Measurements from ENCODE around the gene CYP1A2. TPM values are rescaled to one million over a fixed set of nuclear protein-coding genes. Genes with fewer than 3 reads are reported as not detected.
A peak's percentile ranks its signal among the peaks of the same experiment; 100 is the strongest.
"Not testable (repeated sequence)": the region's sequence is repeated elsewhere in the genome, so short reads cannot be mapped to it uniquely, and the experiment has no call there.

Gene CYP1A2
- total RNA-seq, 2 donors from 2014 or later: not detected

DNA sequence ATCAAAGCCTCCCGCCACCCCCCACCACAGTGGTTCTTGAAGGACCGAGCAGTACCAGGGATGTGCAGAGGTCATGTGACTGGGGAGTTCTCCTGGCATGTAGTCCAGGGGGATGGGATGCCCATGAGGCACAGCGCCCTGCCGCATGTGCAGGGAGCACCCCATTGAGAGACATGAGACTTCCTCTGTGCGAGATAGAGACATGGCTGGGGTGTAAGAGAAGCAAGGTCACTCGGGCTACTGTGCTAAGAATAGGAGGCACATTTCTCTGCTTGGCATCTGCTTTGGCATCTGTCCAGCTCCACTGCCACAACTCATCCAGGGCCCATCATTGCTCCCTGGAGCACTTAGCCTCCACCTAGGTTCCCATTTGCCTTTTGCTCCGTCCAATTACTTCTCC is 20.9 kb upstream of the CYP1A2 start:
- H3K27ac Mint-ChIP-seq: no peak overlapping the region
- peak overlapping the region; percentile 84 for H3K4me3 Mint-ChIP-seq
- no peaks in the 10 kb centered on the region for H3K9me3 Mint-ChIP-seq
- no peak for ATAC-seq (replicated peaks)
- H3K27me3 Mint-ChIP-seq: peaks cover 6% of the 10 kb centered on the region
- peaks cover 6% of the 10 kb centered on the region for H3K4me1 Mint-ChIP-seq
- H3K36me3 Mint-ChIP-seq (ENCODE audit: low read depth): no peaks in the 10 kb centered on the region

- not testable (repeated sequence) for H3K4me3 Mint-ChIP-seq; H3K36me3 Mint-ChIP-seq (ENCODE audit: low read depth); H3K4me1 Mint-ChIP-seq; H3K9me3 Mint-ChIP-seq; ATAC-seq (replicated peaks); H3K27me3 Mint-ChIP-seq; H3K27ac Mint-ChIP-seq
These were observed 19.9 kb upstream of the CYP1A2 start for GRCh38 chr15:74728699-74729098.

- not testable (repeated sequence) for H3K9me3 Mint-ChIP-seq; H3K36me3 Mint-ChIP-seq (ENCODE audit: low read depth); H3K4me3 Mint-ChIP-seq
These were observed 19.3 kb upstream of the CYP1A2 start for GRCh38 chr15:74729372-74729771.

GRCh38 chr15:74730619-74731316 is 17.9 kb upstream of the CYP1A2 start:
- peaks cover 16% of the 10 kb centered on the region for H3K27me3 Mint-ChIP-seq
- no peaks in the 10 kb centered on the region for H3K36me3 Mint-ChIP-seq (ENCODE audit: low read depth)
- H3K4me3 Mint-ChIP-seq: no peak overlapping the region
- H3K4me1 Mint-ChIP-seq: peaks cover 6% of the 10 kb centered on the region
- H3K27ac Mint-ChIP-seq: no peak overlapping the region
- no peaks in the 10 kb centered on the region for H3K9me3 Mint-ChIP-seq
- ATAC-seq (replicated peaks): no peak

More at GRCh38 chr15:74729372-74729771, 19.3 kb upstream of the CYP1A2 start:
- H3K27me3 Mint-ChIP-seq; ATAC-seq (replicated peaks); H3K27ac Mint-ChIP-seq; H3K4me1 Mint-ChIP-seq: not testable (repeated sequence)

DNA sequence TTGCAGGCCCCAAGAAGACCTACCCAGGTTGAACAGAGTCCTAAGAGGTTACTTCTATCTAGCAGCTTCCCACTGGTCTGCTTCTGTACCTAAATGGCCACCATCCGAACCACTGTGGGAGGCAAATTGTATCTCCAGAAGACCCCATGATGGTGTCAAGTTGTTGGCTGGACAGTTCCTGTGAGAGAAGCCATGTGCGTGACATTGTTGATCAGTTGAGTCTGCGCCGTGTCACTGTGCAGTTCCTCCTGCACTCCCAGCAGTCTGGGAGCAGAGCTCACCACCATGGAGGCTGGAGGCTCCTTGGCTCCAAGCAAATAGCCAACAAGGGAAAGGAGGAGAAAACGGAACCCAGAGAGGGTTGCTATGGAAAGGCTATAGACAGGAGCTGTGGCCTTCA is 15.8 kb upstream of the CYP1A2 start:
- no peak for ATAC-seq (replicated peaks)

DNA sequence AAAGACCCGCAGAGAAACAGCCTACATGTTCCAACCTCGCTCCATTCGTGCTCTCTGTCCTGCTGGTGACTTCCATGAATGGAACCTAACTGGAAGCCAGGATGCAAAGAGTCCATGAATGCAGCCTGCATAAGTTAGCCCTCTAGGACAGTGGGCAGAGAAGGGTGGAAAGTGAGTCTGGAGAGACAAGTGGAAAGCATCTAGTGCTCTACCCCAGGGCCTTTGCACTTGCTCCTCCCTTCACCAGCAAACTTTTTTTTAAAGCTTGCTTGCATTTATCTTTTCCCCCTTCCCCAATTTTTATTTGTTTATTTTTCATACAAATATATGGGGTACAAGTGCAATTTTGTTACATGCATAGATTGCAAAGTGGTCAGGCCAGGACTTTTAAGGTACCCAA is 15.4 kb upstream of the CYP1A2 start:
- peaks cover 8% of the 10 kb centered on the region for H3K4me1 Mint-ChIP-seq
- peaks cover 5% of the 10 kb centered on the region for H3K9me3 Mint-ChIP-seq
- no peak overlapping the region for H3K27ac Mint-ChIP-seq
- no peaks in the 10 kb centered on the region for H3K36me3 Mint-ChIP-seq (ENCODE audit: low read depth)
- peaks cover 21% of the 10 kb centered on the region for H3K27me3 Mint-ChIP-seq
- H3K4me3 Mint-ChIP-seq: no peak overlapping the region
- no peak for ATAC-seq (replicated peaks)

More for the DNA sequence above, 15.8 kb upstream of the CYP1A2 start:
- peaks cover 5% of the 10 kb centered on the region for H3K9me3 Mint-ChIP-seq
- peaks cover 21% of the 10 kb centered on the region for H3K27me3 Mint-ChIP-seq
- H3K4me3 Mint-ChIP-seq: no peak overlapping the region
- H3K4me1 Mint-ChIP-seq: peaks cover 4% of the 10 kb centered on the region
- H3K27ac Mint-ChIP-seq: no peak overlapping the region
- H3K36me3 Mint-ChIP-seq (ENCODE audit: low read depth): no peaks in the 10 kb centered on the region

GRCh38 chr15:74735305-74735704 is 13.3 kb upstream of the CYP1A2 start:
- H3K4me1 Mint-ChIP-seq: peaks cover 9% of the 10 kb centered on the region
- no peak overlapping the region for H3K4me3 Mint-ChIP-seq
- no peak overlapping the region for H3K27ac Mint-ChIP-seq
- peaks cover 22% of the 10 kb centered on the region for H3K27me3 Mint-ChIP-seq
- H3K9me3 Mint-ChIP-seq: peaks cover 5% of the 10 kb centered on the region
- no peak for ATAC-seq (replicated peaks)
- H3K36me3 Mint-ChIP-seq (ENCODE audit: low read depth): no peaks in the 10 kb centered on the region

GRCh38 chr15:74738239-74738638 is 10.4 kb upstream of the CYP1A2 start:
- not testable (repeated sequence) for H3K4me1 Mint-ChIP-seq; H3K9me3 Mint-ChIP-seq; H3K36me3 Mint-ChIP-seq (ENCODE audit: low read depth)
- Mint-ChIP-seq H3K27ac (peak overlapping the region; percentile 32), H3K4me3 (peak overlapping the region; percentile 61), H3K27me3 (peaks cover 29% of the 10 kb centered on the region)
- peak; percentile 21 for ATAC-seq (replicated peaks)

GRCh38 chr15:74742422-74742821 is 6.2 kb upstream of the CYP1A2 start:
- ATAC-seq (replicated peaks): no peak
- Mint-ChIP-seq H3K9me3 (peaks cover under 1% of the 10 kb centered on the region), H3K4me3 (no peak overlapping the region), H3K4me1 (peaks cover 6% of the 10 kb centered on the region), H3K27ac (no peak overlapping the region), H3K36me3 (ENCODE audit: low read depth) (no peaks in the 10 kb centered on the region), H3K27me3 (peaks cover 13% of the 10 kb centered on the region)

DNA sequence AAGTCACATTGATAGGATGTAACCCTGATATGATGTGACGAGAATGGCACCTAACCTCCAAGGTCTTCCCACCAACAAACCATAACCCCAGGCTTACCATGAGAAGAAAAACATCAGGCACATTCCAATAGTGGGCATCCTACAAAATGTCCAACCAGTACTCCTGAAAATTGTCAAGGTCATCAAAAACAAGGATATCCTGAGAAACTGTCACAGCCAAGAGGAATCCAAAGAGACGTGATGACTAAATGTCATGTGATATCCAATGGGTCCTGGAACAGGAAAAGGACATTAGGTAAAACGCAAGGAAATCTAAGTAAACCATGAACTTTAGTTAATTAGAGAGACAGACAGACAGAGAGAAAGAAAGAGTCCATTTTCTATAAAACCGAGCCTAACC is 2.3 kb upstream of the CYP1A2 start:
- ATAC-seq (replicated peaks): no peak
- H3K9me3 Mint-ChIP-seq: no peaks in the 10 kb centered on the region

DNA sequence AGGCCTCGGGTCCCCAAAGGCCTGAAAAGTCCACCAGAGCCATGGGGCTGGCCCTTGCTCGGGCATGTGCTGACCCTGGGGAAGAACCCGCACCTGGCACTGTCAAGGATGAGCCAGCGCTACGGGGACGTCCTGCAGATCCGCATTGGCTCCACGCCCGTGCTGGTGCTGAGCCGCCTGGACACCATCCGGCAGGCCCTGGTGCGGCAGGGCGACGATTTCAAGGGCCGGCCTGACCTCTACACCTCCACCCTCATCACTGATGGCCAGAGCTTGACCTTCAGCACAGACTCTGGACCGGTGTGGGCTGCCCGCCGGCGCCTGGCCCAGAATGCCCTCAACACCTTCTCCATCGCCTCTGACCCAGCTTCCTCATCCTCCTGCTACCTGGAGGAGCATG is 1.2 kb downstream of the CYP1A2 start:
- no peaks in the 10 kb centered on the region for H3K4me1 Mint-ChIP-seq
- H3K27me3 Mint-ChIP-seq: no peaks in the 10 kb centered on the region
- H3K27ac Mint-ChIP-seq: no peak overlapping the region
- no peak for ATAC-seq (replicated peaks)
- no peaks in the 10 kb centered on the region for H3K9me3 Mint-ChIP-seq
- H3K4me3 Mint-ChIP-seq: no peak overlapping the region
- no peaks in the 10 kb centered on the region for H3K36me3 Mint-ChIP-seq (ENCODE audit: low read depth)

More for the DNA sequence above, 2.3 kb upstream of the CYP1A2 start:
- Mint-ChIP-seq H3K36me3 (ENCODE audit: low read depth) (no peaks in the 10 kb centered on the region), H3K27ac (no peak overlapping the region), H3K4me3 (no peak overlapping the region), H3K4me1 (no peaks in the 10 kb centered on the region), H3K27me3 (peaks cover 5% of the 10 kb centered on the region)

DNA sequence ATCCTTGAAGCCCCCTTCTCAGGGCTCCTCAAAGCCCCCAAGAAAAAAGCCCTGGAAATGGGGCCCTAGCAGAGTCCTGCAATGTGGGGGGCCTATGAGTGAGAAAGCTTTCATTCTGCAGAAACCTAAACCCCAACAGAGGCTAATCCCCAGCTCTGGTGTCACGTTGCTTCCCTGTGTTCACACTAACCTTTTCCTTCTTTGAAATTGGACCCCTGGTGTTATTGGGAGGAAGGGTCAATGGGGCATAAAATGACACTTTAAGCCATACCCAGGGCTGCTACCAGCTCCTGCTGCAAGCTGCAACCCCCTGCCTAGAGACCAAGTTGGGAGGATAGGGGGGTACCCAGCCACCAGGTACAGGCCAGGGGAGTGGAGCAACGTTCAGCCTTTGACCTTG is 2.1 kb downstream of the CYP1A2 start:
- no peak overlapping the region for H3K27ac Mint-ChIP-seq
- H3K27me3 Mint-ChIP-seq: no peaks in the 10 kb centered on the region
- no peak overlapping the region for H3K4me3 Mint-ChIP-seq
- no peaks in the 10 kb centered on the region for H3K36me3 Mint-ChIP-seq (ENCODE audit: low read depth)
- H3K9me3 Mint-ChIP-seq: no peaks in the 10 kb centered on the region
- ATAC-seq (replicated peaks): no peak
- H3K4me1 Mint-ChIP-seq: no peaks in the 10 kb centered on the region

DNA sequence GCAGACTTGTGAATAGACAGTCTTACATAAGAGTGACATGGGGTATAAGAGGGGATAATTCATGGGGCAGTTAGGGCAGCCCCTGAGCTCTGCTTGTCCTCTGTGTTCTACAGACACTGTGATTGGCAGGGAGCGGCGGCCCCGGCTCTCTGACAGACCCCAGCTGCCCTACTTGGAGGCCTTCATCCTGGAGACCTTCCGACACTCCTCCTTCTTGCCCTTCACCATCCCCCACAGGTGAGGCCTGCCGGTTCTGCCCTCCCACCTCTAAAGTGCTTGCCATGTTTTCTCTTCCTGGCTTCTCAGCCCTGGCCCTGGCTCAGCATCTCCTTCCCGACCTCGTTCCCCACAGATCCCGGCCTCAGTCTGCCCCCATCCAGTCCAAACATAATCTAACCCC is 3.4 kb downstream of the CYP1A2 start:
- no peaks in the 10 kb centered on the region for H3K4me1 Mint-ChIP-seq
- no peaks in the 10 kb centered on the region for H3K36me3 Mint-ChIP-seq (ENCODE audit: low read depth)
- H3K9me3 Mint-ChIP-seq: no peaks in the 10 kb centered on the region
- H3K4me3 Mint-ChIP-seq: no peak overlapping the region
- H3K27ac Mint-ChIP-seq: no peak overlapping the region
- H3K27me3 Mint-ChIP-seq: no peaks in the 10 kb centered on the region
- no peak for ATAC-seq (replicated peaks)

- no peaks in the 10 kb centered on the region for H3K9me3 Mint-ChIP-seq
- no peaks in the 10 kb centered on the region for H3K36me3 Mint-ChIP-seq (ENCODE audit: low read depth)
- no peak for ATAC-seq (replicated peaks)
- no peaks in the 10 kb centered on the region for H3K27me3 Mint-ChIP-seq
- H3K4me3 Mint-ChIP-seq: no peak overlapping the region
- H3K27ac Mint-ChIP-seq: no peak overlapping the region
- no peaks in the 10 kb centered on the region for H3K4me1 Mint-ChIP-seq
These were observed 3.9 kb downstream of the CYP1A2 start for GRCh38 chr15:74752531-74752930.

GRCh38 chr15:74754593-74755215 is 6.1 kb downstream of the CYP1A2 start:
- H3K27ac Mint-ChIP-seq: no peak overlapping the region
- H3K4me1 Mint-ChIP-seq: no peaks in the 10 kb centered on the region
- ATAC-seq (replicated peaks): no peak
- no peaks in the 10 kb centered on the region for H3K36me3 Mint-ChIP-seq (ENCODE audit: low read depth)
- H3K4me3 Mint-ChIP-seq: no peak overlapping the region
- no peaks in the 10 kb centered on the region for H3K9me3 Mint-ChIP-seq
- no peaks in the 10 kb centered on the region for H3K27me3 Mint-ChIP-seq
